GM18951 (cell line): ENCODE measurements around the gene RASSF3.

Source experiments
- POLR2A ChIP-seq: IDR thresholded peaks from 4 replicates; pipeline ENCODE4 v1.6.1; 2011; ENCODE audit warnings: mild to moderate bottlenecking; ENCODE audit not compliant: insufficient read length, insufficient read depth; ENCODE audit errors: extremely low read depth
- in situ Hi-C: fragments of 300-500 bp; cut with MboI; formaldehyde crosslinking; loops from one replicate; pipeline ENCODE4 v1.12.0; 2022; ENCODE audit warnings: low sequenced_read_pairs, mixed read lengths, inconsistent platforms; ENCODE audit not compliant: unreplicated experiment

RASSF3 gene

GRCh38 chr12:64735442-64735841 is 125.1 kb downstream of the RASSF3 start:
- in situ Hi-C loops, result no loop called here
- TF ChIP-seq POLR2A, result no peak

GRCh38 chr12:64736771-64737170 is 126.5 kb downstream of the RASSF3 start:
- in situ Hi-C loops, result no loop called here
- no peak for TF ChIP-seq POLR2A

GRCh38 chr12:64737539-64737938 is 127.2 kb downstream of the RASSF3 start:
- in situ Hi-C loops, result no loop called here
- TF ChIP-seq POLR2A, result no peak

- in situ Hi-C loops, result no loop called here
- TF ChIP-seq POLR2A, result no peak
Observed at GRCh38 chr12:64739778-64740177, 129.5 kb downstream of the RASSF3 start.

- no peak for TF ChIP-seq POLR2A
- in situ Hi-C loops, result no loop called here
Observed at GRCh38 chr12:64740646-64741045, 130.4 kb downstream of the RASSF3 start.

GRCh38 chr12:64742416-64742815 is 132.1 kb downstream of the RASSF3 start:
- no peak for TF ChIP-seq POLR2A
- in situ Hi-C loops, result no loop called here

GRCh38 chr12:64743206-64743605 is 132.9 kb downstream of the RASSF3 start:
- in situ Hi-C loops, result no loop called here
- no peak for TF ChIP-seq POLR2A

GRCh38 chr12:64744422-64745258 is 134.3 kb downstream of the RASSF3 start:
- no peak for TF ChIP-seq POLR2A
- in situ Hi-C loops, result no loop called here

GRCh38 chr12:64745259-64745807 is 135.0 kb downstream of the RASSF3 start:
- TF ChIP-seq POLR2A, result no peak
- in situ Hi-C loops, result no loop called here

- in situ Hi-C loops, result no loop called here
Observed at GRCh38 chr12:64745980-64746379, 135.7 kb downstream of the RASSF3 start.

GRCh38 chr12:64746663-64747062 is 136.4 kb downstream of the RASSF3 start:
- in situ Hi-C loops, result no loop called here
- TF ChIP-seq POLR2A, result no peak

More at GRCh38 chr12:64745980-64746379, 135.7 kb downstream of the RASSF3 start:
- no peak for TF ChIP-seq POLR2A
